ENCODE measurements around the gene CABP2. TPM values are rescaled to one million over a fixed set of nuclear protein-coding genes. Genes with fewer than 3 reads are reported as not detected.
"Not testable (repeated sequence)": the region's sequence is repeated elsewhere in the genome, so short reads cannot be mapped to it uniquely, and the experiment has no call there.

Gene CABP2
- total RNA-seq, 1 experiment from 2014 or later, result not detected

DNA sequence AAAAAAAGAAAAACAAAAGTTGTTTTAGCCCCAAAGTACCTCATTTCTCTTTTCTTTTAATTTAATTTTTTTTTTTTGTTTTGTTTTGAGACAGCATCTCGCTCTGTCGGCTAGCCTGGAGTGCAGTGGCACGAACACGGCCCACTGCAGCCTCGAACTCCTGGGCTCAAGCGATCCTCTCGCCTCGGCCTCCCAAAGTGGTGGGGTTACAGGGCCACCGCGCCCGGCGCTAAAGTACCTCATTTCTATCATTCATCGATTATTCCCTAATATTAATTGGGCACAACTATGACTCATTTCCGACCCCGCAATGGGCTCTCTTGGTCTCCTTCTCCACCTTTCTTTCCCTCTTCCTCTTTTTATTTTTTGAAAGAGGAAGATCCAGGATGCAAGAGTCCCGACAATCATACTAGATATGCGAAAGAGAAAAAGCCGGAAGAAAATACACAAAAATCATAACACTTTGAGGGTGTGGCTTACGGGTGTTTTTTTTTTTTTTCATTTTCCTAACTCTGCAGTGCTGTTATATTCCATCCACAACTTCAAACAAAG is 40.9 kb downstream of the CABP2 start:
- DNase-seq, result no peak
- TF ChIP-seq, protein P1, sequence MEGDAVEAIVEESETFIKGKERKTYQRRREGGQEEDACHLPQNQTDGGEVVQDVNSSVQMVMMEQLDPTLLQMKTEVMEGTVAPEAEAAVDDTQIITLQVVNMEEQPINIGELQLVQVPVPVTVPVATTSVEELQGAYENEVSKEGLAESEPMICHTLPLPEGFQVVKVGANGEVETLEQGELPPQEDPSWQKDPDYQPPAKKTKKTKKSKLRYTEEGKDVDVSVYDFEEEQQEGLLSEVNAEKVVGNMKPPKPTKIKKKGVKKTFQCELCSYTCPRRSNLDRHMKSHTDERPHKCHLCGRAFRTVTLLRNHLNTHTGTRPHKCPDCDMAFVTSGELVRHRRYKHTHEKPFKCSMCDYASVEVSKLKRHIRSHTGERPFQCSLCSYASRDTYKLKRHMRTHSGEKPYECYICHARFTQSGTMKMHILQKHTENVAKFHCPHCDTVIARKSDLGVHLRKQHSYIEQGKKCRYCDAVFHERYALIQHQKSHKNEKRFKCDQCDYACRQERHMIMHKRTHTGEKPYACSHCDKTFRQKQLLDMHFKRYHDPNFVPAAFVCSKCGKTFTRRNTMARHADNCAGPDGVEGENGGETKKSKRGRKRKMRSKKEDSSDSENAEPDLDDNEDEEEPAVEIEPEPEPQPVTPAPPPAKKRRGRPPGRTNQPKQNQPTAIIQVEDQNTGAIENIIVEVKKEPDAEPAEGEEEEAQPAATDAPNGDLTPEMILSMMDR (conservative IDR thresholded peaks at IDR 0.05; ENCODE audit: low read depth, low read length), result no peak
- no peak for TF ChIP-seq EZH2phosphoT487 (IDR thresholded peaks at IDR 0.05; ENCODE audit: borderline replicate concordance, low read length)
- TF ChIP-seq EZH2 (IDR thresholded peaks at IDR 0.05; ENCODE audit: low read length, unreplicated experiment), result no peak
- peak overlapping the region; percentile 73 for H3K9ac ChIP-seq (ENCODE audit: low read length)
- POLR2A ChIA-PET (ENCODE audit: unreplicated experiment), result no interaction called here
- peaks cover 15% of the 10 kb centered on the region for H3K4me1 ChIP-seq (ENCODE audit: insufficient read depth, low read length)
- no peaks in the 10 kb centered on the region for H3F3A ChIP-seq (ENCODE audit: low read length, unreplicated experiment)
- H4K20me1 ChIP-seq (ENCODE audit: low read length), result no peaks in the 10 kb centered on the region
- peak overlapping the region; percentile 82 for H2AFZ ChIP-seq (ENCODE audit: low read length)
- intact Hi-C loops (cut with micrococcal nuclease), result loop anchor here (2.0 kb wide), 1 partner anchor 22 kb away; the partner anchor contains the start of gene PITPNM1
- BruUV-seq (replicated peaks), result TSS peak; percentile 97
- peak overlapping the region; percentile 73 for H3K4me3 ChIP-seq (ENCODE audit: low read length)
- no peaks in the 10 kb centered on the region for H3K9me2 ChIP-seq (replicated peaks; ENCODE audit: low read length)
- H3K4me2 ChIP-seq (ENCODE audit: low read length), result peak overlapping the region; percentile 90
- H3K27me3 ChIP-seq (ENCODE audit: low read length), result no peaks in the 10 kb centered on the region
- H3K27ac ChIP-seq (ENCODE audit: low read length), result no peak overlapping the region
- no peaks in the 10 kb centered on the region for H3K36me3 ChIP-seq (ENCODE audit: low read depth, low read length)
- CTCF ChIA-PET, result interaction anchor here (0.6 kb wide), 1 partner anchor 107 kb away, joined by 7 read pairs; no protein-coding TSS in a partner anchor
- H3K79me2 ChIP-seq (ENCODE audit: low read length), result peaks cover 23% of the 10 kb centered on the region
- H3K9me3 ChIP-seq (ENCODE audit: low read length), result no peaks in the 10 kb centered on the region
- peak; percentile 17 for ATAC-seq

DNA sequence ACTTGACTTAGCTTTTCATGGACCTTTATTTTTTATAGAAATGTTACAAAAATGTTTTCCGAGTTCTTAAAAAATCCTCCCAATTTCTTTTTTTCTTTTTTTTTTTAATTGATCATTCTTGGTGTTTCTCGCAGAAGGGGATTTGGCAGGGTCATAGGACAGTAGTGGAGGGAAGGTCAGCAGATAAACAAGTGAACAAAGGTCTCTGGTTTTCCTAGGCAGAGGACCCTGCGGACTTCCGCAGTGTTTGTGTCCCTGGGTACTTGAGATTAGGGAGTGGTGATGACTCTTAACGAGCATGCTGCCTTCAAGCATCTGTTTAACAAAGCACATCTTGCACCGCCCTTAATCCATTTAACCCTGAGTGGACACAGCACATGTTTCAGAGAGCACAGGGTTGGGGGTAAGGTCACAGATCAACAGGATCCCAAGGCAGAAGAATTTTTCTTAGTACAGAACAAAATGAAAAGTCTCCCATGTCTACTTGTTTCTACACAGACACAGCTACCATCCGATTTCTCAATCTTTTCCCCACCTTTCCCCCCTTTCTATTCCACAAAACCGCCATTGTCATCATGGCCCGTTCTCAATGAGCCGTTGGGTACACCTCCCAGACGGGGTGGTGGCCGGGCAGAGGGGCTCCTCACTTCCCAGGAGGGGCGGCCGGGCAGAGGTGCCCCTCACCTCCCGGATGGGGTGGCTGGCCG is 45.7 kb downstream of the CABP2 start:
- H3K27ac ChIP-seq (ENCODE audit: low read length); H3K27me3 ChIP-seq (ENCODE audit: low read length); H4K20me1 ChIP-seq (ENCODE audit: low read length); H3K9me3 ChIP-seq (ENCODE audit: low read length); intact Hi-C loops (cut with micrococcal nuclease); H3F3A ChIP-seq (ENCODE audit: low read length, unreplicated experiment); H3K4me3 ChIP-seq (ENCODE audit: low read length); H2AFZ ChIP-seq (ENCODE audit: low read length); DNase-seq; H3K4me2 ChIP-seq (ENCODE audit: low read length); BruUV-seq (replicated peaks); H3K4me1 ChIP-seq (ENCODE audit: insufficient read depth, low read length); ATAC-seq; H3K36me3 ChIP-seq (ENCODE audit: low read depth, low read length); H3K9me2 ChIP-seq (replicated peaks; ENCODE audit: low read length); CTCF ChIA-PET; H3K9ac ChIP-seq (ENCODE audit: low read length); POLR2A ChIA-PET (ENCODE audit: unreplicated experiment); H3K79me2 ChIP-seq (ENCODE audit: low read length): not testable (repeated sequence)

DNA sequence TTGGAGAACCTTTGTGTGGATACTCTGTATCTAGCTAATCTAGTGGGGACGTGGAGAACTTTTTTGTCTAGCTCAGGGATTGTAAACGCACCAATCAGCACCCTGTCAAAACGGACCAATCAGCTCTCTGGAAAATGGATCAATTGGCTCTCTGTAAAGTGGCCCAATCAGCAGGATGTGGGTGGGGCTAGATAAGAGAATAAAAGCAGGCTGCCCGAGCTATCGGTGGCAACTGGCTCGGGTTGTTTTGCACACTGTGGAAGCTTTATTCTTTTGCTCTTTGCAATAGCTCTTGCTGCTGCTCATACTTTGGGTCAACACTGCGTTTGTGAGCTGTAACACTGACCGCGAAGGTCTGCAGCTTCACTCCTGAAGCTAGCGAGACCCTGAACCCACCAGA is 46.6 kb downstream of the CABP2 start:
- H3K9me3 ChIP-seq (ENCODE audit: low read length); H4K20me1 ChIP-seq (ENCODE audit: low read length); CTCF ChIA-PET; intact Hi-C loops (cut with micrococcal nuclease); H3F3A ChIP-seq (ENCODE audit: low read length, unreplicated experiment); H3K4me2 ChIP-seq (ENCODE audit: low read length); H3K27me3 ChIP-seq (ENCODE audit: low read length); H2AFZ ChIP-seq (ENCODE audit: low read length); DNase-seq; H3K4me3 ChIP-seq (ENCODE audit: low read length); ATAC-seq; H3K36me3 ChIP-seq (ENCODE audit: low read depth, low read length); POLR2A ChIA-PET (ENCODE audit: unreplicated experiment); H3K9ac ChIP-seq (ENCODE audit: low read length); BruUV-seq (replicated peaks); H3K9me2 ChIP-seq (replicated peaks; ENCODE audit: low read length); H3K4me1 ChIP-seq (ENCODE audit: insufficient read depth, low read length); H3K27ac ChIP-seq (ENCODE audit: low read length); H3K79me2 ChIP-seq (ENCODE audit: low read length): not testable (repeated sequence)

Data from PC-3 (cell line).